ENCODE data around the gene TSPEAR. TPM values are rescaled to one million over a fixed set of nuclear protein-coding genes. Genes with fewer than 3 reads are reported as not detected.
"Not testable (repeated sequence)": the region's sequence is repeated elsewhere in the genome, so short reads cannot be mapped to it uniquely, and the experiment has no call there.

Gene TSPEAR
- total and polyA plus RNA-seq, 5 experiments from 2014 or later, result 0.07 TPM; not detected in 4

- peaks cover 0 to 14% (median 4%) of the 10 kb centered on the region in 4 donors for H3K4me1 Mint-ChIP-seq
- no peaks in the 10 kb centered on the region for H3K9me3 Mint-ChIP-seq
- no peaks in the 10 kb centered on the region for H3K27me3 Mint-ChIP-seq
- peak; percentile 94 to 99 for ATAC-seq
- peak; percentile 68 to 94 (median 84) for DNase-seq
- POLR2A ChIA-PET, result interaction anchor here (0.5 to 2.3 kb wide), 8 partner anchors 108 to 422 kb away, joined by 3 to 12 read pairs (median 4); partner anchors contain the start of genes CFAP410 and KRTAP12-3
- peak overlapping the region in 4 of 10 donors; percentile 10 to 45 (median 32) for H3K27ac Mint-ChIP-seq
- peak overlapping the region; percentile 24 to 64 (median 46) for H3K4me3 Mint-ChIP-seq
- no peaks in the 10 kb centered on the region for H3K36me3 Mint-ChIP-seq
Measured at GRCh38 chr21:44510508-44511218, 200.7 kb downstream of the TSPEAR start.

DNA sequence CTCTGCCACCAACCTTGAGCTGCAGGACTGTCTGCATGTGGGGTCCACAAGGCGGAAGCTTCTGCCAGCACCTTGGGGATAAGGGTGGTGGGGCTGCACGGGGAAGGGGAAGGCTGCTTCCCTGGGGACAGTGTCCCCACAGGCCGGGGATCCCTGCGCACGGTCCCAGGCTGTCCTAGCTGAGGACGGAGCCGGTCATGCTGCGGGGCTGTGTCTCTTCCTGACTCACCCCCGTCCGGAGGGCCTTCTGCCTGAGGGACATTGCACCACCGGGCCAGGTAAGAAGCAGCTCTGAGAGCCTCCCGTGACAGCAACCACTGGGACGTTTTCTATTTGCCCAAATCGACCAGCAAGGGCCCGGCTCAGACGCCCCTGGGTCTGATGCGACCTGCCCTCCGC is 201.3 kb downstream of the TSPEAR start:
- POLR2A ChIA-PET, result interaction anchor here (0.5 to 2.3 kb wide), 7 partner anchors 109 to 422 kb away, joined by 3 to 12 read pairs (median 4); partner anchors contain the start of gene KRTAP12-3
- Mint-ChIP-seq H3K4me1 (peaks cover 0 to 14% (median 4%) of the 10 kb centered on the region in 4 donors), H3K27me3 (no peaks in the 10 kb centered on the region), H3K27ac (peak overlapping the region in 2 of 10 donors; percentile 12 to 45), H3K4me3 (peak overlapping the region in 1 of 10 donors; percentile 45), H3K36me3 (no peaks in the 10 kb centered on the region), H3K9me3 (no peaks in the 10 kb centered on the region)
- DNase-seq (no peak), ATAC-seq (no peak)

DNA sequence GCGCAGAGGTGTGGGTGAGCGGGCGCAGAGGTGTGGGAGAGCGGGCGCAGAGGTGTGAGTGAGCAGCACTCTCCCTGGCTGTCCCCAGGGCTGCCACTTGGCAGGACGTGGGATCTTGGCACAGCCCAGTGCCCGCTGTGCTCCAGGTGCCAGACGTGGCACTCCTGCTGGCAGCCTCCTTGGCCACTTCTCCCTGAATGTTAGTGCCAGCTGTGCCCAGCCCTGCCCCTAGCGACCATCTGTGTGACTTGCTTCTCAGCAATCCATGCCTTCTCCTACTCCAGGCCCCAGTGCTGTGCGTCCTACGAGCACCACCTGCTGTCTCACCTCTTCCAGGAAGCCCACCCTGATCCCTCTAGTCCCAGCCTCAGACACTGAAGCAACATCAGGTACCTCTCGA is 201.8 kb downstream of the TSPEAR start:
- no peak for DNase-seq
- POLR2A ChIA-PET, result interaction anchor here (0.8 to 2.3 kb wide), 6 partner anchors 109 to 423 kb away, joined by 3 to 12 read pairs (median 4); partner anchors contain the start of gene KRTAP12-3
- H3K27me3 Mint-ChIP-seq, result no peaks in the 10 kb centered on the region
- ATAC-seq, result no peak
- H3K9me3 Mint-ChIP-seq, result no peaks in the 10 kb centered on the region
- peaks cover 0 to 11% (median 4%) of the 10 kb centered on the region in 4 donors for H3K4me1 Mint-ChIP-seq
- H3K27ac Mint-ChIP-seq, result peak overlapping the region in 2 of 10 donors; percentile 37 to 45
- H3K4me3 Mint-ChIP-seq, result no peak overlapping the region
- H3K36me3 Mint-ChIP-seq, result no peaks in the 10 kb centered on the region

- DNase-seq (no peak), ATAC-seq (no peak)
- Mint-ChIP-seq H3K27ac (no peak overlapping the region), H3K9me3 (no peaks in the 10 kb centered on the region), H3K4me3 (no peak overlapping the region), H3K4me1 (peaks cover 5 to 15% (median 6%) of the 10 kb centered on the region in 4 donors), H3K27me3 (no peaks in the 10 kb centered on the region), H3K36me3 (no peaks in the 10 kb centered on the region)
- POLR2A ChIA-PET, result interaction anchor here (2.3 kb wide), 1 partner anchor 284 kb away, joined by 10 read pairs; no protein-coding TSS in a partner anchor
Measured at GRCh38 chr21:44508711-44509445, 202.5 kb downstream of the TSPEAR start.

DNA sequence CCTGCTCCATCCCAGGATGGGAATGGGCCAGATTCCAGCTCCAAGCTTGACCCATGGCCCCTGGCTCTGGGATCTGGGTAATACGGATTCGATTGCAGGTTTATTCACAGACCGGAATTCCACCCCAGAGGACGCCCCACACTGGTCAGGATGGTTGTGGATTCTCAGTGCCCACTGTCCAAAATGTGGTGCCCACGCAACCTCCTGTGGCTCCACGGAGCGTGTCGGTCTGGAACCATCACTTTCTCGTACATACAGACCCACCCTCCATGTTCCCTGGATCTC is 203.0 kb downstream of the TSPEAR start:
- DNase-seq (no peak), ATAC-seq (no peak)
- H3K4me1 Mint-ChIP-seq, result peaks cover 7 to 18% (median 8%) of the 10 kb centered on the region in 4 donors
- POLR2A ChIA-PET, result no interaction called here
- H3K4me3 Mint-ChIP-seq, result no peak overlapping the region
- no peaks in the 10 kb centered on the region for H3K9me3 Mint-ChIP-seq
- no peaks in the 10 kb centered on the region for H3K27me3 Mint-ChIP-seq
- H3K36me3 Mint-ChIP-seq, result no peaks in the 10 kb centered on the region
- no peak overlapping the region for H3K27ac Mint-ChIP-seq

GRCh38 chr21:44507673-44508425 is 203.5 kb downstream of the TSPEAR start:
- no peaks in the 10 kb centered on the region for H3K27me3 Mint-ChIP-seq
- ATAC-seq (no peak), DNase-seq (no peak)
- H3K27ac Mint-ChIP-seq, result no peak overlapping the region
- H3K4me1 Mint-ChIP-seq, result peaks cover 7 to 18% (median 8%) of the 10 kb centered on the region in 4 donors
- H3K4me3 Mint-ChIP-seq, result no peak overlapping the region
- H3K36me3 Mint-ChIP-seq, result no peaks in the 10 kb centered on the region
- no peaks in the 10 kb centered on the region for H3K9me3 Mint-ChIP-seq
- POLR2A ChIA-PET, result interaction anchor here (0.6 kb wide), 1 partner anchor 152 kb away, joined by 3 read pairs; no protein-coding TSS in a partner anchor

- ATAC-seq (no peak), DNase-seq (no peak)
- no peaks in the 10 kb centered on the region for H3K9me3 Mint-ChIP-seq
- H3K36me3 Mint-ChIP-seq, result no peaks in the 10 kb centered on the region
- H3K27ac Mint-ChIP-seq, result no peak overlapping the region
- POLR2A ChIA-PET, result no interaction called here
- no peaks in the 10 kb centered on the region for H3K27me3 Mint-ChIP-seq
- peaks cover 4 to 19% (median 8%) of the 10 kb centered on the region in 4 donors for H3K4me1 Mint-ChIP-seq
- no peak overlapping the region for H3K4me3 Mint-ChIP-seq
Measured at GRCh38 chr21:44506279-44507255, 204.8 kb downstream of the TSPEAR start.

GRCh38 chr21:44505673-44506278 is 205.6 kb downstream of the TSPEAR start:
- no peak for ATAC-seq
- POLR2A ChIA-PET, result no interaction called here
- Mint-ChIP-seq H3K4me1 (peaks cover 4 to 15% (median 7%) of the 10 kb centered on the region in 4 donors), H3K36me3 (no peaks in the 10 kb centered on the region), H3K4me3 (peak overlapping the region in 1 of 10 donors; percentile 19), H3K27ac (peak overlapping the region in 2 of 10 donors; percentile 7 to 31), H3K27me3 (no peaks in the 10 kb centered on the region), H3K9me3 (no peaks in the 10 kb centered on the region)
- DNase-seq, result no peak

DNA sequence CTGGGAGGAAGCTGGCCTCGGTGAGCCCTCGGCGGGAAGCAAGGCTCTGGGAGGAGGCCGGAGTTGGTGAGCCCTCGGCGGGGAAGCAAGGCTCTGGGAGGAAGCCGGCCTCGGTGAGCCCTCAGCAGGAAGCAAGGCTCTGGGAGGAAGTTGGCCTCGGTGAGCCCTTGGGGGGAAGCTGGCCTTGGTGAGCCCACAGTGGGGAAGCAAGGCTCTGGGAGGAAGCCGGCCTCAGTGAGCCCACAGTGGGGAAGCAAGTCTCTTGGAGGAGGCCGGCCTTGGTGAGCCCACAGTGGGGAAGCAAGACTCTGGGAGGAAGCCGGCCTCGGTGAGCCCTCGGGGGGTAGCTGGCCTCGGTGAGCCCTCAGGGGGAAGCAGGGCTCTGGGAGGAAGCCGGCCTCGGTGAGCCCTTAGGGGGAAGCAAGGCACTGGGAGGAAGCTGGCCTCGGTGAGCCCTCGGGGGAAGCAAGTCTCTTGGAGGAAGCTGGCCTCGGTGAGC is 207.4 kb downstream of the TSPEAR start:
- Mint-ChIP-seq H3K27ac (peak overlapping the region in 6 of 10 donors; percentile 29 to 84 (median 78)), H3K9me3 (no peaks in the 10 kb centered on the region), H3K27me3 (peaks cover 0 to 2% (median 0%) of the 10 kb centered on the region in 5 donors), H3K4me1 (peaks cover 2 to 8% (median 7%) of the 10 kb centered on the region in 4 donors), H3K36me3 (no peaks in the 10 kb centered on the region), H3K4me3 (peak overlapping the region in 4 of 10 donors; percentile 23 to 60 (median 54))
- POLR2A ChIA-PET, result interaction anchor here (1.1 kb wide), 1 partner anchor 237 kb away, joined by 3 read pairs; no protein-coding TSS in a partner anchor
- DNase-seq (no peak), ATAC-seq (no peak)

DNA sequence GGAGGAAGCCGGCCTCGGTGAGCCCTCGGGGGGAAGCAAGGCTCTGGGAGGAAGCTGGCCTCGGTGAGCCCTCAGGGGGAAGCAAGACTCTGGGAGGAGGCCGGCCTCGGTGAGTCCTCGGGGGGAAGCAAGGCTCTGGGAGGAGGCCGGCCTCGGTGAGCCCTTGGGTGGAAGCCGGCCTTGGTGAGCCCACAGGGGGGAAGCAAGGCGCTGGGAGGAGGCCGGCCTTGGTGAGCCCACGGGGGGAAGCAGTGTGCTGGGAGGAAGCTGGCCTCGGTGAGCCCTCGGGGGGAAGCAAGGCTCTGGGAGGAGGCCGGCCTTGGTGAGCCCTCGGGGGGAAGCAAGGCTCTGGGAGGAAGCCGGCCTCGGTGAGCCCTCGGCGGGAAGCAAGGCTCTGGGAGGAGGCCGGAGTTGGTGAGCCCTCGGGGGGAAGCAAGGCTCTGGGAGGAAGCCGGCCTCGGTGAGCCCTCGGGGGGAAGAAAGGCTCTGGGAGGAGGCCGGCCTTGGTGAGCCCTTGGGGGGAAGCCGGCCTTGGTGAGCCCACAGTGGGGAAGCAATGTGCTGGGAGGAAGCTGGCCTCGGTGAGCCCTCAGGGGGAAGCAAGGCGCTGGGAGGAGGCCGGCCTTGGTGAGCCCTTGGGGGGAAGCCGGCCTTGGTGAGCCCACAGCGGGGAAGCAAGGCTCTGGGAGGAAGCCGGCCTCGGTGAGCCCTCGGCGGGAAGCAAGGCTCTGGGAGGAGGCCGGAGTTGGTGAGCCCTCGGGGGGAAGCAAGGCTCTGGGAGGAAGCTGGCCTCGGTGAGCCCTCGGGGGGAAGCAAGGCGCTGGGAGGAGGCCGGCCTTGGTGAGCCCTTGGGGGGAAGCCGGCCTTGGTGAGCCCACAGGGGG is 208.1 kb downstream of the TSPEAR start:
- H3K27me3 Mint-ChIP-seq, H3K36me3 Mint-ChIP-seq, H3K4me1 Mint-ChIP-seq, H3K9me3 Mint-ChIP-seq, ATAC-seq, DNase-seq: not testable (repeated sequence)
- POLR2A ChIA-PET, result interaction anchor here (0.9 to 1.1 kb wide), 2 partner anchors 237 to 265 kb away, joined by 3 read pairs; no protein-coding TSS in a partner anchor
- peak overlapping the region in 5 of 10 donors; percentile 29 to 84 (median 80) for H3K27ac Mint-ChIP-seq
- H3K4me3 Mint-ChIP-seq, result peak overlapping the region in 3 of 10 donors; percentile 23 to 54 (median 54)

Data from naive thymus-derived CD8-positive, alpha-beta T cell (primary cell).